Activated T-cell treated with anti-CD3 and anti-CD28 coated beads, Interleukin-2, amount 50 U/mL, for 48 hours (primary cell): ENCODE measurements around the gene AFF3.
"Not testable (repeated sequence)": the region's sequence is repeated elsewhere in the genome, so short reads cannot be mapped to it uniquely, and the experiment has no call there.

Experiments used
- DNase-seq, 2 experiments: peaks; one replicate each; pipeline ENCODE4 v3.0.0-alpha.2; 2020

The AFF3 gene

DNA sequence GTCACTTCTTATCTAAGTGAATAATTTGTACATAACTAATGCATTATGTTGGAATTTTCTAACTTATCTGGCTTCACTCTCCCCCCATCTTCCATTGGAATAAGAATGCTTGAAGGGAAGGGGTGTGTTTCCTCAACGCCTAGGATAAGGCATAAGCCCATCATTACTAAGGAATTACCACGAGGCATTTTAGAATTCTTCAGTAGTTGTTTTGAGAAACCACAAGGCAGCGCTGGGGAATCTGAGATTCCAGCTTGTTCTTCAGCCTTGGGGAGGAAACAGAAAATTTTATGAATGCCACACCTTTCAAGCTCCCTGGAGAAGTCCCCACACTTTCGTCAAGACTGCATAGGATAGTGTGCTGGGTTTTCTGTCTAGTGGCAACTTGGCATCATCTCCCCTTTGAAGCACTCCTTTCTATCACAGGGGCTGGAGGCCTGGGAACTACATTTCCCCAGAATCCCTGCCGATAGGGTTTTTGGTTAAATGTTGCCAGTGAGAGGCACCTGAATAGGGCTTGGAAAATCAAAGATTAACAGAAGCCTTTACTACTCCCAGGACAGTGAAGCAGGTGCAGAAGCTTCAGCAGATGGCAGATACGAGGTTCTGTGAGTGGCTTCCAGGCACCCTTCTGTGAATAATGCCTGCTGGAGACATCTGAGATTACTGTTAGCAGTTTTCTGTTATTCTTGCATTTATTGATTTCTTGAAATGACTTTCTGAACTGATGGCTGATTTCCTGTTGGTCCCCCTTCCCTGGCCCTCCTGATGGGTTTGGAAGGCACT is 459.9 kb downstream of the AFF3 start:
- DNase-seq, result no peak

DNA sequence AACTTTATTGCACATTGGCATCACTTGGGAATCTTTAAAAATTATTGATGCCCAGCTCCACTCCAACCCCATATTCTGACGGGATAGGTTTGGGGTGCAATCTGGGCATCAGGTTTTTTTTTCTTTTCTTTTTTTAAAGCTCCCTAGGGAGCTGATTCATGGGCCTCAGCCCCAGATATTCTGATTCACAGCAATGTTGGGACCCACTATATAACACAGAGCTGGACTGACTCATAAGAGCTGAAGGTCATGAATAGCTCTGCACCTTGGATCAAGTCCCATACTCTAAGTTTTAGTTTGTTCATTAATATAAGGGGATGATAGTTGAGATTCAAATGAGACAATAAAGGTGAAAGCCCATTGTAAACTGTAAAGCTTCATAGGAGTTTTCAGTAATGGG is 461.4 kb downstream of the AFF3 start:
- no peak for DNase-seq

DNA sequence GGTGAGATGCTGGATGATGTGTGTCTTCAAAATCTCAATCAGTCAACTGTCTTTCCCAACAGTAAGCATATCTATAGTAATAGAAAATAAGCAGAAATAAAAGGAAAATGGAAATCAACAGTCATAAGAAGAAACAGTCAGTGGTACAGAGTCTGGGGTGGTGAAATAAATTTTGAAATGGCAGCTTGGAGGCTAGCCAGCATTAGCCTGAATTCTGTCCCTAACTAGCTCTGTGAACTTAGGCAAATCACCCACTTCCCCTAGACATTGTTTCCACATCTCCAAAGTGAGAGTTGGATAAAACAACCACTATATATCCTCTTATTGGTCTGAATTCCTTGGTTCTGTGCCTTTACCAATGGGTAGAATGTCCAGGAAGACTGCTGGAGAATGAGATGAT is 462.9 kb downstream of the AFF3 start:
- DNase-seq, result no peak

DNA sequence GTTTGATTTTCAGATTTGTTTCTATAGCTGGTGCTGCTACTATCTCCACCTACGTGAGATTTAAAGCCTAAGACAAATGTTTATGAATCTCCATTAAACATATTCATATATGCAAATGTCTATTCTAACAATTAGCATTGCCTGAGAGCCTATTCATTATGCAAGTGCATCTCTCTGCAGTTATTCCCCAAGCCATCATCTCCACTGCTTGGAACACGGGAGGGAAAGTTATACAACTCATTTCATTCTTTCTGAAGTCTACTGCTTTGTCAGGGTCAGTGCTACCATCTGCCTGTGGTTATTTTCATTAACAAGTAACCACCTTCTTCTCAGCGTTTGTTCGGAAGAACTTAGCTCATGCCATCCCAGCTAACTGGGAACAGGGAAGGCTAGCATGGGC is 463.8 kb downstream of the AFF3 start:
- no peak for DNase-seq

DNA sequence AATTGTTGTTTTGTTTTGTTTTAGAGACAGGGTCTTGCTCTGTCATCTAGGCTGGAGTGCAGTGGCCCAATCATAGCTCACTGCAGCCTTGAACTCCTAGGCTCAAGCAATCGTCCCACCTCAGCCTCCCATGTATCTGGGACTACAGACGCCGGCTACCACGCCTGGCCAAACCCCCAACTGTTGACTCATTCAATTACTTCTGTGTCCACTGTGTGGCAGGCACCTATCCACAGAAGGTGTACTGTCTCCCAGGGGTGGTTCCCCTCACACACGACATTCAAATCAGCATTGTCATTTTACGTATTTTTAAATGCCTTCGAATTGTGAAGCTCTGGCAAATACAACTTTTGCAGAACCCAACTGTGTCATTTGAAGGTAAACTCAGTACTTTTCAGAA is 464.6 kb downstream of the AFF3 start:
- DNase-seq, result no peak

DNA sequence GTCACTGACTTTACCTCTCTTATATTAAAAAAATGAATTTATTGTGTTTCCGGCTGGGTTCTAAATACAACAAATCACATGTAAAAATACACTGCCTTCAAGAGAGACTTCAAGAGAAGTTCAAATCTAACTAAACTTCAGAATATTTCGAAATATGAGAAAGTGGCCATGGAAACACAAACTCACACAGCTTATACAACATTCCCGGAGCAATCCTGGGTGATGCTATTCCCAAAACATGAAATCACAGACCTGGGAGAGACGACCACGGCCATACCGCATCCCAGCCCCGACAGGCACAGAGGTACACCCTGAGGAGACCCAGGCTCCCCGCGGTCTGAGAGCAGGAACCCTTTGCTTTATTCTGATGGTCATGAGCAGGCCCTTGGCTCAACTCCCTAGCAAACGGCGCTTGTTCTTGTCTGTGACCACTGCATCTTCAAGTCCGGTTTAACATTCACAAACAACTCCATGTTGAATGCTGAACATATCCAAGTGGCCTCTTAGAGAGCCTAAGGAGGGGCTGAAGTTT is 467.2 kb downstream of the AFF3 start:
- DNase-seq, result no peak

DNA sequence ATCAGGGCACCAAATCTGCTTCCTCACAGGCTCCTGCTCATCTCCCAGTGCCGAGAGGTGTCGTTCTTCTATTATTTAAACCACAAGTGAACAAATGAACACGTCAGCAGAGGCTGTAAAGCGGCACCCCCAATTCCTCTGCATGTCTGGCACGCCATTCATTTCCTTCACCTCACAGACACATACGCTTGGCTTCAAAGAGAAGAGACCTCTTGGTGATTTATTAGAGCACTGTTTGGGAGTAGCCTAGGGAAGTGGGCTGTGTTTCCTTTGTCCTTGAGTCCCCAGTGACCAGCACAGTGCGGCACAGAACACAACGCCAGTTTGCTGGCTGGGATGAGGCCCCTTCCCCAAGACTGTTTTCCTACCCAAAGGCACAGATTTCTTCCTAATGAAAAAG is 468.3 kb downstream of the AFF3 start:
- no peak for DNase-seq

DNA sequence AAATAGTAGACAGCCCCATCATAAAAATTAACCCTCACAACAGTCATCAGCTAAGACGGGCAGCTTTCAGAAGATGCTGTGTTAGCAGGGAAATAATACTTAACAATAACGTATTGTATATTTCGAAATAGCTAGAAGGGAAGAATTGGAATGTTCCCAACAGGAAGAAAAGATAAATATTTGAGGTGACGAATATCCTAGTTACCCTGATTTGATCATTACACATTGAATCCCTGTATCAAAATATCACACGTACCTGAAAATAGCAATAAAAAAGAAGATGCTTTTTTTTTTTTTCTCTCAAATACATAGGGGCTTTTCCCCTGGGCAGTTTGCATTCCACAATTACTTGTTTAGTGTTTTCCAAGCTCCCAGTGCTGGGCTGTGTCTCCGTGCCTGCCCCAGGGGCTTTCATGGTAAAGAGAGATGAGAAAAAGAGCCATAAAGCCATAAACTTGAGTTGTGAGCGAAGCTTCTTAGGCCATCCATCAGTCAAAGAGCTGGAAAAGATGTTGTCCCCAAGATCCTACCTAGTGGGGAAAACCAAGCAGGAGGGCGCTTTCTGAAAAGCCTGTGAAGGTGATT is 469.5 kb downstream of the AFF3 start:
- no peak for DNase-seq

DNA sequence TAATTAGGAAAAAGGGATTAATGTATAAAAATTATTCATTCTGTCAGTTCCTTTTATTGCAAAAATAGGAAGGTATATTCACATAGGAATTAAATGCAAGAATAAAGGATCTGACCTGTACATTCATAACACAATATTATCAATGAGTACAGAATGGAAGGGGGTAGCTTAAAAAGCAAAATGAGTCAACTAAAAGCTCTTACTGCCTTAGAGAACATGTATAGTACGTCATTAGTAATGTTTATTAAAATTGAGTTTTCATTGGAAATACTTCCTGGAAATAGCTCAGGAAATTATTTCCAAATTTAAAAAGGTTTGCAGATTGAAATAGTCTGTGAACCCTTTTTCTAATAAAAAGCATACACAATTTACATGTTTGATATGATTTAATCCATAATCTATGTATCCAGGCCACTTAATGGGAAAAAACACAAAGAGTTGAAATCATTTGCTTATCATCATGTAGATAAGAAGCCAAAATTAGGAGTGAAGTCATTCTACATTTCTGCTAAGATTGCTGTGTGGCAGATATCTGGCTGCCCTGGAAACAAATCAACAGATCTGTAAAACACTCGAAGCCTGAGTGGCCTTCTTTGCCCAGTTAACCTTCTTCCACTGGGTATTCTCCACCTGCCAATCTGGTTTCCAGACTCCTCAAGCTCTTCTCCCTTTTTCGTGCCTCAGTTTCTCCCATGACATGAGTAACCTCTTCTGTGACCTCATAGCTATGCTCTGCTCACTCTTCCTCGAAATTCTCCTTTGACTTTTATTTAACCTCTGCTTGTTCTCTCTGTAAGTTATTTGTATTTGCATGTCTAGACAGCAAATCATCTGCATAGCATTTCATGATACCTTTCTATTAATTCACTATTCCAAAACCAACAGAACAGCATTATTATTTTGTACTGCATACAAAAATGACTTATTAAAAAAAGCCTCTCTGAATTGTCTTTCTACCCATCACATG is 471.3 kb downstream of the AFF3 start:
- DNase-seq, result no peak

DNA sequence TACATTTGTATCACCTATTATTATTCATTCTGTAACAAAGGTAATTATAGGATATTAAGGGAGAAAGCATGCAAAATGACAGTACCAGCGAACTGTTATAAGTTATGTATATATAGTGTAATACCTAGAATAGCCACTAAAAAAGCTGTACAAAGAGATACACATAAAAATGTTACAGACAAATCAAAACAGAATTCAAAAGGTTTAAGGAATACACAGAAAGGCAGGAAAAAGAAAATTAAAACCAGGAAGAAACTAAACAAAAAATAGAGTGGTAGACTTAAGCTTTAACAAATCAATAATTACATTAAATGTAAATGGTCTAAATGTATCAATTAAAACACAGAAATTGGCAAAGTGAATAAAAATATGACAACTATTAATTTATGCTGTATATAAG is 476.1 kb downstream of the AFF3 start:
- no peak for DNase-seq

DNA sequence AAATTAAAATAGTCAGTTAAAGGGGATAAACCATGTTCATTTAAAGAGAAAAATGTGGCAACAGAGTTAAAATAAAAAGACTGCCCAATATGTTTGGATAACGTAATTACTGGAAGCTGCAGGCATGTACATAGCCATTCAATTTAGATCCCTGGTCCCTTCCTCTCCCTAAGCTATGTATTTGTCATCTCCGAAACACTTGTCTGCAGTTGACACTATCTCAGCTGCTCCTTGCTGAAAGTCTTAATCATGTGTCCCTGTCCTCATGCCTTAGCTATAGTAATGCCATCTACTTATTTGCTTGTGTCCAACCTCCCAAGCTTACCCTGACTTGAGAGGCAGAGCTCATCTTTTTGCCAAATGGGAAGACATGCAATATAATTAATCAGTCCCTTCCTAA is 478.7 kb downstream of the AFF3 start:
- DNase-seq, result no peak

DNA sequence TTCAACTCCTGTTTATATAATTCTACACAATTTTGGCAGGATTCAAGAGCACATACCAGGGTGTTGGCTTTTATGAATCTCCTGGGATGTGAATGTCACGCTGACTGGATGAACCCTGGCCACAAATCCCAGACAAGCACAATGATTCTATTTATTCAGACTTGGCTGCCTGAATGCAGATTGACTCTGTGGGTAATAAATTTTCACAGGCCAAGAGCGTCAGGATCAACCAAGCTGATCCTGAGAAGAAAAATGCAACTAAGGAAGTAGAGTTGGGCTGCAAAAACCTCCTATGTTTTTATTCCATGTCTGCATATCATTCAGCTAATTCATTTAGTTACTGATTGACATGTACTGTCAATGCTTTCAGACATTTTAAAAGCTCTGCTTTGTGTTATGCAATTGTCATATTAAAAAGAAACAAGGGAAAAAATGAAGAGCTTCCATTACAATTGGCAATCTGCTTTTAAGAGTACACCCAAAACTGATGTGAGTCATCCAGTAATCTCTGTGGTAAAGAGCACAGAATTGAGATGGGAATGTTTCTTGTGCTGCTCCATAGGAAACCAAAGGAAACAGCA is 479.5 kb downstream of the AFF3 start:
- DNase-seq, result no peak

DNA sequence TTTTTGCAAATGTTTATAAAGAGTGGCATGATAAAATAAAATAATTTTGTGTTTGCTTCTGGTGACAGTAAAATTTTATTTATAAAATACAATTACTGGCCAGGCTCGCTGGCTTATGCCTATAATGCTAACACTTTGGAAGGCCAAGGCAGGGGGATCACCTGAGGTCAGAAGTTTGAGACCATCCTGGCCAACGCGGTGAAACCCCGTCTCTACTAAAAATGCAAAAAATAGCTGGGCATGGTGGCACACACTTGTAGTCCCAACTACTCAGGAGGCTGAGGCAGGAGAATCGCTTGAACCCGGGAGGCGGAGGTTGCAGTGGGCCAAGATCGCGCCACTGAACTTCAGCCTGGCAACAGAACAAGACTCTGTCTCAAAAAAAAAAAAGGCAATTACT is 480.6 kb downstream of the AFF3 start:
- DNase-seq, result not testable (repeated sequence)

DNA sequence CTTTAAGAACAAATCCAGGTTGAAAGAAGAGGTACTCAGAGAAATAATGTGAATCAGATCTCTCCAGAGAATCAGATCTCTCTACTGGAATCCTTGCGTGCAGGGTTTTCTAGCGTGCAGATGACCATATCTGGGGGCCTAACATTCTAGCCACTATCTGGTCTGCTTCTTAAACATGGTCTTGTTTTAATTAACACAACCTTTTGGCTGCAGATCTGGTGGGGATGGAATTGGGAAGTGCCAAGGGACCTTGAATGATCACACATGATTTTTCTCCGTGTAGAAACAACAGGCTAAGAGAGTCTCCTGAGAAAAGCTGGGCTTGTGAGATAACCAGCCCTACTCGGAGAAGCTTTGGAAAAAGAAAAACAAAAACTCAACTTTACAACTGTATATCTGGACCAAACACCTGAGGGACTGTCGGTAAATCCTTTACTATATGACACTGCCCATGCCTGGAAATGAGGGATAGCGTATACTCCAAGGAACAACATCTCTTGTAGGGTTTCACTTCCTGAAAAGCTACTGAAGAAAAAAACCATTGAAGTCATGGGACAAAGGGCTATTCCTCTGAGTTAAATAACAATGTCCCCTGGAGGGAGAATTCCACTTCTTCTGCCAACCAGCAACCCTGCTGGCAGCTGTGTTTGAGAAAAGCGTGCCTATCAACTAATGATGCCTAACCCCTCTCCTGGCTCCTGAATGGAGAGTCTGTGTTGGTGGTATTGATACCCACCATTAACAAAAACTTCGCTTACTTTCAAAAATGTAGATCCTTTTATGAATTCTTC is 481.6 kb downstream of the AFF3 start:
- no peak for DNase-seq

DNA sequence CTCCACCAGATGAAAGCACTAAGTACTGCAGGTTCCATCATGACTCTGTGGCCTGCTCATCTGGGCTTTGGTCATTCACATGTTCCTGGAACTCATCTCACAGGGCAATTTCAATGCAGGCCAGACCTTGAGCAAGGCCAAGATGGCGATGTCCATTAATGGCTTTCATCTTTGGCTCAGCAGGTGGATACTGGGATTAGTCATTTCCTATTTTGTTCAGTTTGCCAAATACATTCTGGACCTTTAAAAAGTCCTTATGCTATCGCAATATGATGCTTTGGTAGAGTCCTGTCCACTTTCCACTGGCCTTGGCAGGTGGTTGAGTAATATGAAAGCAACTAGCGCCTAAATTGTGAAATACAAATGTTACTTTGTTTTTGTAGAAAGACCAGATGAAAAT is 482.5 kb downstream of the AFF3 start:
- no peak for DNase-seq

DNA sequence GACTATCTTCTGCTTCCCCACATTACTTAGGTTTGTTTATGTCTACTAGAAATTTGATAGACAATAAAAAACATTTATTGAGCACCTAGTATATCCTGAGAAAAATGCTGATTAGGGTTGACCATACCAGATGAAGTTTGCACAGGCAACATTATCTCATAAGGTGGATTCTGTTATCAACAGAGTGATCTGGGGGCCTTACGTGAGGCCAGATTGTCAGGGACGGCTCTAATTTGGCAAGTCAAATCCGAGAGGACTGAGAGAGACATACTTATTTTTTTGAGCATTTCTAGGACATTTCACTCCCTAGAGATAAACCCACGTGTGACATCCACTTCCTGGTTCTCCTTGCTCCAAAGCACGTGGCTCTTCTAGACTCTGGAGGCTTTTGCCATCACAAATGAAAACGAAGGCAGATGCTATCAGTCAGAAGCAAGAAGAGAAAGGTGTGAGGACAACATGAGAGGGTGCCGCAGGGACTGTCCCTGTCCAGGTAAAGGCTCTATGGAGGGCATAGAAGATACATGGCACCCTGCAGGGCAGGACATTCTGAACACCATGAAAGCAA is 484.6 kb downstream of the AFF3 start:
- DNase-seq, result no peak

DNA sequence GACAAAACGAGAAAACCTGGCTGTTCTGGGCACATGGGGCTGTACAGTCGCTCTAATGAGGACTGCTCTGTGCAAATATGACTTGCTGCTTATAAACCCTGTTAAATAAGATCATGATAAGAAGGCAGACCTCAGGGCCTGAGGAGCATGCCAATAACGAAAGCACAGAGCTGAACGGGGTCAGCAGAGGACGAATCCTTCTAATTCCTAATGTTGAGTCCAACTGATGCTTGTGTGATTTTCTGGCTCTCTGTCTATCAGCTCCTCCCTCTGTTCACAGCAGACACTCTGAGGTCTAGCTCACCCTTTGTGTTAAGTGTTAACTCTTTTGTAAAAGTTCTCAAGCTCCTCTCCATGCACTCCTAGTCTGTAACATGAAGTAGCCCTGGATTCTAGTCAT is 485.4 kb downstream of the AFF3 start:
- no peak for DNase-seq

DNA sequence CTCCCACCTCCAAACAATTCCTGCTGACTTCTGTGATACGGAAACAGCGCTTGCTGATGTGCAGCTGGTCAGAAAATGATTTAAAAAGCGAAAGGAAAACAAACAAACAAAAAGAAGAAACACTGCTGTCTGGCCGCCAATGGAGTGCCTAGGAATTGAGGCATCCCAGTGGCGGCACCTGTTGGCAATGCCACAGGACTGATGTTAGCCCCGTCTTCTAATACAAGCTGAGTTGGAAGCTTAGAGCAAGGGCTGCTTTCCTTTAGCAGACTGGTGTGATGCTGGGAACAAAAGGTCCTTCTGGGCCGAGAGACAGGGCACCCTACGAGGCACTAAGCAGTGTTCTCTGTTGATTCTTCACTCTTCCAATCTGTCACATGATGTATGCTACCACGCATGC is 489.0 kb downstream of the AFF3 start:
- no peak for DNase-seq

DNA sequence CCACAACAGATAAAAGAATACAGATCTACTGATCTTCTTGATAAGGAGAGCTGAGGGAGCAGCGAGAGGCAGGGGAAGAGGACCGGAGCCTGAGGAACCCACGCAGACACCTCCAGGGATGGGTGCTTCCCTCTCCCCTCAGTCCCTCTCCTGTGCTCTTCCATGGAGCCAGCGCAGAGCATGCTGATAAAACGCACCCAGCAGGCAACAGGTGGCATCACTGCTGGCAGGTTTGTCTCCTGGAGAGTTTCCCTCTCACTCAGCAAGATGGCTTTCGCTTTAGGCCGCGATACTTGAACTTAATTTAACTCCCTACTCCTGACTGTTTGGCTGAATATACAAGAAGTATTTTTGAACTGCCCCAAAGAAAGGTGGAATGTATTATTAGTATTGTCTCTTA is 489.5 kb downstream of the AFF3 start:
- DNase-seq, result no peak

DNA sequence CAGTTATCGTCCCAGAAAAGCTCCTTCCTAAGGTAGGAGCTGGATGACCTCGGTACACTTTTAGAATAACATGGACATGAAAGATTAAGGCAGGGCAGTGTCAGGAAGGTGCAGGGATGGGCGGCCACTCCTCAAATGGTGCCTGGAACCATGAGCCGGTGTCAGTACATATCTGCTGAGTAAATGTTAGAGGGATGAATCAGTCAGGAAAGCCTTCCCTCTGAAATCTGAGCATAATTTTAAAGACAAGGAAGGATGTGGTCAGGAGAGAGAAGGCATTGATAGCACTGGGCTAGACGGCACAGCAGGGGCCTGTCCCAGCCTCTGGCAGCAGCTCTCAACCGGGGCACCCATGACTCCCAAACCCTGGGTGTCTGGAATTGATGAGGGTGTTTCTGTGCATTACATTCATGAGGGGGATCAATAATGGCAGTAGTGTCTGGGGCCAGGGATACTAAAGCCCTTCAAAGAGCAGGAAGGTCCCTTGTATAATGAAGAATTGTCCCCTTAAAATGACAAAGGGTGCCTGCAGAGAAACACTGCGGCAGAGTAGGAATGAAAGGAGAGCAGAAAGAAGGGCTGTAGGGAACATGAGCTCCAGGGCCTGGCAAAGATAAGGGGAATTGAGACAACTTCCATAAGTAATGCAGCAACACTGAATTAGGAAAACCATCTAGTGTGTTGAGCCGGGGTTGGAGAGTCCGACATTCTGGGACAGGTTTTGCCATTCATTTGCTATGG is 490.3 kb downstream of the AFF3 start:
- DNase-seq, result no peak
